Spleen (tissue), 11 donors: ENCODE results near the gene PRPF8. TPM values are rescaled to one million over a fixed set of nuclear protein-coding genes. Genes with fewer than 3 reads are reported as not detected.

Experiments
- DNase-seq: peaks from one replicate; pipeline ENCODE4 v3.0.0-alpha.2; 2020
- H3K27ac ChIP-seq, 8 donors: fragments of 200-600 bp; sonication (generic) in 7 of 8; 1 replicate in 4 of 8; 2 replicates in 4 of 8; pipeline versions ENCODE4 v1.5.0 to v1.8.0; 2016 to 2021; ENCODE audit warnings: inconsistent platforms in 4 of 8, mild to moderate bottlenecking in 4 of 8, moderate library complexity in 1 of 8
- H3K27me3 ChIP-seq, 7 donors: fragments of 200-600 bp; sonication (generic) in 6 of 7; replicated peaks in 1 of 7; 1 replicate in 4 of 7; 2 replicates in 3 of 7; pipeline versions ENCODE4 v1.5.0 to v1.8.0; 2016 to 2021; ENCODE audit warnings: inconsistent platforms in 3 of 7, mild to moderate bottlenecking in 1 of 7
- H3K36me3 ChIP-seq, 6 donors: fragments of 200-600 bp; sonication (generic) in 5 of 6; 1 replicate in 4 of 6; 2 replicates in 2 of 6; pipeline versions ENCODE4 v1.5.0 to v1.8.0; 2016 to 2021; ENCODE audit warnings: inconsistent platforms in 2 of 6
- H3K4me1 ChIP-seq, 6 donors: fragments of 200-600 bp; sonication (generic) in 5 of 6; 1 replicate in 3 of 6; 2 replicates in 3 of 6; pipeline versions ENCODE4 v1.5.0 to v1.8.0; 2016 to 2021; ENCODE audit warnings: inconsistent platforms in 3 of 6
- H3K4me3 ChIP-seq, 8 donors: fragments of 200-600 bp; sonication (generic) in 7 of 8; 1 replicate in 4 of 8; 2 replicates in 4 of 8; pipeline versions ENCODE4 v1.5.0 to v1.8.0; 2016 to 2021; ENCODE audit warnings: inconsistent platforms in 4 of 8, mild to moderate bottlenecking in 4 of 8, moderate library complexity in 2 of 8
- H3K9me3 ChIP-seq, 8 donors: fragments of 200-600 bp; sonication (generic) in 7 of 8; 1 replicate in 4 of 8; 2 replicates in 4 of 8; pipeline versions ENCODE4 v1.5.0 to v1.8.0; 2016 to 2021; ENCODE audit warnings: inconsistent platforms in 4 of 8
- CTCF ChIP-seq, 11 experiments: fragments of 200-600 bp in 7 of 11; fragments of 450-650 bp in 4 of 11; sonication (generic) in 4 of 11; IDR thresholded peaks in 8 of 11; conservative IDR thresholded peaks in 3 of 11; 1 replicate in 7 of 11; 2 replicates in 4 of 11; pipeline versions ENCODE4 v1.4.0 to v1.8.0; 2016 to 2021; ENCODE audit warnings: antibody characterized with exemption in 11 of 11, inconsistent platforms in 4 of 11, mild to moderate bottlenecking in 1 of 11
- POLR2A ChIP-seq, 3 donors: fragments of 450-650 bp; IDR thresholded peaks; one replicate each; pipeline ENCODE4 v1.5.1; 2017; ENCODE audit warnings: antibody characterized with exemption in 3 of 3, mild to moderate bottlenecking in 1 of 3
- POLR2AphosphoS5 ChIP-seq, 3 donors: sonication (generic); formaldehyde crosslinking; IDR thresholded peaks; one replicate each; pipeline ENCODE4 v1.5.1; 2017; ENCODE audit warnings: antibody characterized with exemption in 3 of 3
- WGBS, 5 donors: extraction: QIAGEN DNeasy Blood & Tissue Kit in 3 of 5; methylation state at CpG; one replicate each; pipeline versions ENCODE4 v1.1.5 to v1.1.7; 2013 to 2018; 5-methylcytosine and 5-hydroxymethylcytosine counted together
- intact Hi-C: fragments of 100-400 bp; cut with DNase I; formaldehyde crosslinking; loops from one replicate; pipeline ENCODE4 v1.15.0; 2023; ENCODE audit warnings: low total_unique reads
- polyA plus RNA-seq, 3 donors: library from polyadenylated mRNA; stranded (reverse); fragments of 200-250 nt; gene quantifications; one replicate each; pipeline ENCODE4 v1.2.1, GENCODE V29; 2013
- total RNA-seq, 7 donors: library from RNA; depleted of rRNA in 3 of 7; stranded (reverse); fragments of >200 nt in 3 of 7; fragmentation: NEBNext Ultra II Directional in 4 of 7; extraction: Animal tissue kit (Norgen Biotek cat#: 25700) in 4 of 7; gene quantifications; one replicate each; pipeline versions ENCODE4 v1.1.0 to v1.2.1, GENCODE V29; 2016 to 2021
- donor health status: healthy with polysubstance abuse.
- donor health status: DM: no; HTN: no; CAD: no; lungs with moderate emphysema.
- donor health status: DM: no; HTN: no; CAD: no.
- donor health status: Bipolar disorder and iron deficiency.
- donor health status: healthy.
- donor health status: DM: no; HTN: no; CAD: no.
- donor health status: DM: yes; HTN: yes; CAD: no.

Gene PRPF8
- total and polyA plus RNA-seq, 10 donors, result 67.2 to 320 (median 239) TPM

- no peaks in the 10 kb centered on the region for H3K9me3 ChIP-seq
- no peak for TF ChIP-seq POLR2A (IDR thresholded peaks at IDR 0.05)
- TF ChIP-seq CTCF (IDR thresholded peaks at IDR 0.05 in 8 of 11, conservative IDR thresholded peaks at IDR 0.05 in 3 of 11), result no peak
- peak in 1 of 3 donors; percentile 17 for TF ChIP-seq POLR2AphosphoS5 (IDR thresholded peaks at IDR 0.05)
- peak overlapping the region in 2 of 8 donors; percentile 35 to 36 for H3K27ac ChIP-seq
- intact Hi-C loops, result no loop called here
- DNase-seq, result no peak
- 90 to 95% (median 92%) methylated on average over 17 to 28 of the region's 28 CpGs for WGBS, 5 donors
- no peak overlapping the region for H3K4me3 ChIP-seq
- H3K27me3 ChIP-seq, result no peaks in the 10 kb centered on the region
- H3K36me3 ChIP-seq, result peaks cover 0 to 75% (median 47%) of the 10 kb centered on the region in 6 donors
- H3K4me1 ChIP-seq, result peaks cover 34 to 96% (median 85%) of the 10 kb centered on the region in 6 donors
These were observed 43.4 kb upstream of the PRPF8 start for GRCh38 chr17:1727876-1728630.

GRCh38 chr17:1727258-1727789 is 42.7 kb upstream of the PRPF8 start:
- WGBS, 5 donors, result 92 to 97% (median 94%) methylated on average over 13 to 21 of the region's 21 CpGs
- Histone ChIP-seq H3K27me3 (no peaks in the 10 kb centered on the region), H3K9me3 (no peaks in the 10 kb centered on the region), H3K4me1 (peaks cover 38 to 96% (median 84%) of the 10 kb centered on the region in 6 donors), H3K27ac (peak overlapping the region in 2 of 8 donors; percentile 35 to 36), H3K4me3 (peak overlapping the region in 1 of 8 donors; percentile 99), H3K36me3 (peaks cover 0 to 68% (median 42%) of the 10 kb centered on the region in 6 donors)
- TF ChIP-seq CTCF (IDR thresholded peaks at IDR 0.05 in 8 of 11, conservative IDR thresholded peaks at IDR 0.05 in 3 of 11) (no peak), POLR2AphosphoS5 (IDR thresholded peaks at IDR 0.05) (peak in 1 of 3 donors; percentile 30)
- intact Hi-C loops, result no loop called here
- DNase-seq, result peak; percentile 75

DNA sequence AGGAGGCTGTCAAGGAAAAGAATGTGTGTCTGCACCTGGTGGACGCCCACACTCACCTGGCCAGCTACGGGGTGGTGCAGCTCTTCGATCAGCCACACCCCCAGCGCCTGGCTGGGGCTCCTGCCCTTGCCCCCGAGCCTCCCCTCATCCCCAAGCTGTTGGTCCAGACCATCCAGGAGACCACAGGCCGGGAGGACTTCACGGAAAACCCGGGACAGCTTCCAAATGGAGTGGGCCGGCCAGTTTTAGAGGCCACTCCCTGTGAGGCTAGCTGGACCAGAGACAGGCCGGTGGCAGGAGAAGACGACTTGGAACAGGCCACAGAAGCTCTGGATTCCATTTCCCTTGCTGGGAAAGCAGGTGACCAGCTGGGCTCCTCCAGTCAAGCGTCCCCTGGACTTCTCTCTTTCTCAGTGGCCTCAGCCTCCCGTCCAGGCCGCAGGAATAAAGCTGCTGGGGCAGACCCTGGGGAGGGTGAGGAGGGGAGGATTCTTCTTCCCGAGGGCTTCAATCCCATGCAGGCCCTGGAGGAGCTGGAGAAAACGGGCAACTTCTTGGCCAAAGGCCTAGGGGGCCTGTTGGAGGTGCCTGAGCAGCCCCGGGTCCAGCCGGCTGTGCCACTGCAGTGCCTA is 42.1 kb upstream of the PRPF8 start:
- Histone ChIP-seq H3K36me3 (peaks cover 0 to 62% (median 42%) of the 10 kb centered on the region in 6 donors), H3K4me1 (peaks cover 38 to 98% (median 83%) of the 10 kb centered on the region in 6 donors), H3K4me3 (peak overlapping the region in 1 of 8 donors; percentile 99), H3K27ac (no peak overlapping the region), H3K9me3 (no peaks in the 10 kb centered on the region), H3K27me3 (no peaks in the 10 kb centered on the region)
- TF ChIP-seq POLR2A (IDR thresholded peaks at IDR 0.05) (no peak), CTCF (IDR thresholded peaks at IDR 0.05 in 8 of 11, conservative IDR thresholded peaks at IDR 0.05 in 3 of 11) (no peak)
- peak; percentile 77 for DNase-seq
- 78 to 92% (median 86%) methylated on average over 17 to 18 of the region's 18 CpGs for WGBS, 5 donors
- intact Hi-C loops, result no loop called here
